Measurements from ENCODE around the gene LRP1B.

DNA sequence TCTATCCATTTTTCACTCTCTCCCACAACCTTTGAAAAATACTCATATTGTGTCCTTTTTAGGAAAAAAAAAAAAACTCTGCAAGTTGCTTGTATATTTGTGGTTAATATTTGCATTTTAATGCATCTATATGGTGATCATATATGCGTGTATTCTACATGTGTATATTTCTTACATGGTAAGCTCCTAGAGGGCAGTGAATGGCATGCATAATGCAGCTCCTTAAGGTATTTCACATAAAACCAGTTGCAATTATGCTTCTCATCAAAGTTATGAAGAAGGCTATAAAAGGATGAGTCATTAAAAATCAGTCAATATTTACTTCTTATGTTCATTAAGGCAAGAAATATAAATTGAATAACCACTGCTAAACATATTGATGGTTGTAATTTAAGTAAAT, 100.8 kb downstream of the LRP1B start:
- TF ChIP-seq EP300 (IDR thresholded peaks at IDR 0.05; ENCODE audit: borderline replicate concordance) (no peak), NFIC (IDR thresholded peaks at IDR 0.05) (no peak), TAF1 (IDR thresholded peaks at IDR 0.05; ENCODE audit: low read depth) (no peak), RAD21 (IDR thresholded peaks at IDR 0.05; ENCODE audit: low read depth) (no peak), CEBPB (IDR thresholded peaks at IDR 0.05) (no peak), FOXM1 (IDR thresholded peaks at IDR 0.05; ENCODE audit: borderline replicate concordance, low read depth) (no peak), TCF12 (IDR thresholded peaks at IDR 0.05; ENCODE audit: low read depth) (no peak), CREB1 (IDR thresholded peaks at IDR 0.05; ENCODE audit: low read depth) (no peak), ZBTB7A (IDR thresholded peaks at IDR 0.05; ENCODE audit: low read depth) (no peak), YY1 (IDR thresholded peaks at IDR 0.05; ENCODE audit: low read depth) (no peak)
- TF ChIP-seq, protein P1, sequence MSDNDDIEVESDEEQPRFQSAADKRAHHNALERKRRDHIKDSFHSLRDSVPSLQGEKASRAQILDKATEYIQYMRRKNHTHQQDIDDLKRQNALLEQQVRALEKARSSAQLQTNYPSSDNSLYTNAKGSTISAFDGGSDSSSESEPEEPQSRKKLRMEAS (IDR thresholded peaks at IDR 0.05), result no peak
- TF ChIP-seq, protein P2, sequence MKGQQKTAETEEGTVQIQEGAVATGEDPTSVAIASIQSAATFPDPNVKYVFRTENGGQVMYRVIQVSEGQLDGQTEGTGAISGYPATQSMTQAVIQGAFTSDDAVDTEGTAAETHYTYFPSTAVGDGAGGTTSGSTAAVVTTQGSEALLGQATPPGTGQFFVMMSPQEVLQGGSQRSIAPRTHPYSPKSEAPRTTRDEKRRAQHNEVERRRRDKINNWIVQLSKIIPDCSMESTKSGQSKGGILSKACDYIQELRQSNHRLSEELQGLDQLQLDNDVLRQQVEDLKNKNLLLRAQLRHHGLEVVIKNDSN (IDR thresholded peaks at IDR 0.05), result no peak
- TF ChIP-seq, protein P3, sequence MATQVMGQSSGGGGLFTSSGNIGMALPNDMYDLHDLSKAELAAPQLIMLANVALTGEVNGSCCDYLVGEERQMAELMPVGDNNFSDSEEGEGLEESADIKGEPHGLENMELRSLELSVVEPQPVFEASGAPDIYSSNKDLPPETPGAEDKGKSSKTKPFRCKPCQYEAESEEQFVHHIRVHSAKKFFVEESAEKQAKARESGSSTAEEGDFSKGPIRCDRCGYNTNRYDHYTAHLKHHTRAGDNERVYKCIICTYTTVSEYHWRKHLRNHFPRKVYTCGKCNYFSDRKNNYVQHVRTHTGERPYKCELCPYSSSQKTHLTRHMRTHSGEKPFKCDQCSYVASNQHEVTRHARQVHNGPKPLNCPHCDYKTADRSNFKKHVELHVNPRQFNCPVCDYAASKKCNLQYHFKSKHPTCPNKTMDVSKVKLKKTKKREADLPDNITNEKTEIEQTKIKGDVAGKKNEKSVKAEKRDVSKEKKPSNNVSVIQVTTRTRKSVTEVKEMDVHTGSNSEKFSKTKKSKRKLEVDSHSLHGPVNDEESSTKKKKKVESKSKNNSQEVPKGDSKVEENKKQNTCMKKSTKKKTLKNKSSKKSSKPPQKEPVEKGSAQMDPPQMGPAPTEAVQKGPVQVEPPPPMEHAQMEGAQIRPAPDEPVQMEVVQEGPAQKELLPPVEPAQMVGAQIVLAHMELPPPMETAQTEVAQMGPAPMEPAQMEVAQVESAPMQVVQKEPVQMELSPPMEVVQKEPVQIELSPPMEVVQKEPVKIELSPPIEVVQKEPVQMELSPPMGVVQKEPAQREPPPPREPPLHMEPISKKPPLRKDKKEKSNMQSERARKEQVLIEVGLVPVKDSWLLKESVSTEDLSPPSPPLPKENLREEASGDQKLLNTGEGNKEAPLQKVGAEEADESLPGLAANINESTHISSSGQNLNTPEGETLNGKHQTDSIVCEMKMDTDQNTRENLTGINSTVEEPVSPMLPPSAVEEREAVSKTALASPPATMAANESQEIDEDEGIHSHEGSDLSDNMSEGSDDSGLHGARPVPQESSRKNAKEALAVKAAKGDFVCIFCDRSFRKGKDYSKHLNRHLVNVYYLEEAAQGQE (IDR thresholded peaks at IDR 0.05; ENCODE audit: low read depth), result no peak

Data from Ishikawa (cell line).